Testis (tissue), 2 donors: ENCODE results near the gene ARHGAP33.

Experiments used
- POLR2A ChIP-seq: fragments of 450-650 bp; IDR thresholded peaks from one replicate; pipeline ENCODE4 v1.6.1; 2017; ENCODE audit warnings: antibody characterized with exemption, mild to moderate bottlenecking, moderate library complexity
- TF ChIP-seq, protein P1 (sequence below), 3 experiments: fragments of 450-650 bp in 2 of 3; fragments of 200-600 bp in 1 of 3; sonication (generic) in 1 of 3; IDR thresholded peaks; one replicate each; pipeline ENCODE4 v1.5.1; 2016 to 2019; ENCODE audit warnings: antibody characterized with exemption in 3 of 3, mild to moderate bottlenecking in 2 of 3, moderate library complexity in 1 of 3

DNA sequence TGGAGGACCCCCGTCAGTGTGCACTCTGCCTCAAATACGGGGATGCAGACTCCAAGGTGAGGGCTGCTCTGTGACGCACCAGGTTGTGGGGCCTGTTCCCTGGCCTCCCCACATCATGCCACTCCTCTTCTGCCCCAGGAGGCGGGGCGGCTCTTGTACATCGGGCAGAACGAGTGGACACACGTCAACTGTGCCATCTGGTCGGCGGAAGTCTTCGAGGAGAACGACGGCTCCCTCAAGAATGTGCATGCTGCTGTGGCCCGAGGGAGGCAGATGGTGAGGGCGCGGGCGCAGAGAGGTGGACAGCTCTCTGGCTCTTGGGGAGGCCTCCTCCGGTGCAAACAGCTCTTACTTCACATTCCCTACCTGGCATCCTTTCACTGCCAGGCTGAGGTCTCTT, 46.3 kb upstream of the ARHGAP33 start:
- TF ChIP-seq, protein P1, sequence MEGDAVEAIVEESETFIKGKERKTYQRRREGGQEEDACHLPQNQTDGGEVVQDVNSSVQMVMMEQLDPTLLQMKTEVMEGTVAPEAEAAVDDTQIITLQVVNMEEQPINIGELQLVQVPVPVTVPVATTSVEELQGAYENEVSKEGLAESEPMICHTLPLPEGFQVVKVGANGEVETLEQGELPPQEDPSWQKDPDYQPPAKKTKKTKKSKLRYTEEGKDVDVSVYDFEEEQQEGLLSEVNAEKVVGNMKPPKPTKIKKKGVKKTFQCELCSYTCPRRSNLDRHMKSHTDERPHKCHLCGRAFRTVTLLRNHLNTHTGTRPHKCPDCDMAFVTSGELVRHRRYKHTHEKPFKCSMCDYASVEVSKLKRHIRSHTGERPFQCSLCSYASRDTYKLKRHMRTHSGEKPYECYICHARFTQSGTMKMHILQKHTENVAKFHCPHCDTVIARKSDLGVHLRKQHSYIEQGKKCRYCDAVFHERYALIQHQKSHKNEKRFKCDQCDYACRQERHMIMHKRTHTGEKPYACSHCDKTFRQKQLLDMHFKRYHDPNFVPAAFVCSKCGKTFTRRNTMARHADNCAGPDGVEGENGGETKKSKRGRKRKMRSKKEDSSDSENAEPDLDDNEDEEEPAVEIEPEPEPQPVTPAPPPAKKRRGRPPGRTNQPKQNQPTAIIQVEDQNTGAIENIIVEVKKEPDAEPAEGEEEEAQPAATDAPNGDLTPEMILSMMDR (IDR thresholded peaks at IDR 0.05) = no peak
- no peak for TF ChIP-seq POLR2A
